GM21367 (cell line): Measurements from ENCODE around the gene CAPNS1.
"Not testable (repeated sequence)": the region's sequence is repeated elsewhere in the genome, so short reads cannot be mapped to it uniquely, and the experiment has no call there.

Source experiments
- ATAC-seq: cut with Tn5 transposase; IDR thresholded peaks from one replicate; pipeline ENCODE4 v1.9.1; 2021; ENCODE audit not compliant: unreplicated experiment

The CAPNS1 gene

DNA sequence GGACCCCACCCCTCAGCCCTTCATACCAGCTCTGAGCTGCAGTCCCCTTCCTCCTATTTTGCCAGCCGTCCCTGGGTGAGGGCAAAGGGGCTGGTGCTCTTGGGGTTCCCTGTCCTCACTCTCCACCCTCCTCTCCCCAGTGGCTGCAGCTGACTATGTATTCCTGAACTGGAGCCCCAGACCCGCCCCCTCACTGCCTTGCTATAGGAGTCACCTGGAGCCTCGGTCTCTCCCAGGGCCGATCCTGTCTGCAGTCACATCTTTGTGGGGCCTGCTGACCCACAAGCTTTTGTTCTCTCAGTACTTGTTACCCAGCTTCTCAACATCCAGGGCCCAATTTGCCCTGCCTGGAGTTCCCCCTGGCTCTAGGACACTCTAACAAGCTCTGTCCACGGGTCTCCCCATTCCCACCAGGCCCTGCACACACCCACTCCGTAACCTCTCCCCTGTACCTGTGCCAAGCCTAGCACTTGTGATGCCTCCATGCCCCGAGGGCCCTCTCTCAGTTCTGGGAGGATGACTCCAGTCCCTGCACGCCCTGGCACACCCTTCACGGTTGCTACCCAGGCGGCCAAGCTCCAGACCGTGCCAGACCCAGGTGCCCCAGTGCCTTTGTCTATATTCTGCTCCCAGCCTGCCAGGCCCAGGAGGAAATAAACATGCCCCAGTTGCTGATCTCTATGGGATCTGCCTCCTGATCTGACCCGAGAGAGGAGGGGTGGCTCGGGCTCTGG is 10.0 kb downstream of the CAPNS1 start:
- no peak for ATAC-seq

- no peak for ATAC-seq
Observed at GRCh38 chr19:36150586-36150985, 10.7 kb downstream of the CAPNS1 start.

- ATAC-seq = no peak
Observed at GRCh38 chr19:36151144-36152018, 11.5 kb downstream of the CAPNS1 start.

GRCh38 chr19:36152019-36152351 is 12.1 kb downstream of the CAPNS1 start:
- ATAC-seq = no peak

- no peak for ATAC-seq
Observed at GRCh38 chr19:36152352-36153091, 12.7 kb downstream of the CAPNS1 start, which contains the start of gene COX7A1. Gene COX7A1, minus strand, starts transcription at chr19:36152447. Its CDS starts 40 bp downstream, at chr19:36152407.

DNA sequence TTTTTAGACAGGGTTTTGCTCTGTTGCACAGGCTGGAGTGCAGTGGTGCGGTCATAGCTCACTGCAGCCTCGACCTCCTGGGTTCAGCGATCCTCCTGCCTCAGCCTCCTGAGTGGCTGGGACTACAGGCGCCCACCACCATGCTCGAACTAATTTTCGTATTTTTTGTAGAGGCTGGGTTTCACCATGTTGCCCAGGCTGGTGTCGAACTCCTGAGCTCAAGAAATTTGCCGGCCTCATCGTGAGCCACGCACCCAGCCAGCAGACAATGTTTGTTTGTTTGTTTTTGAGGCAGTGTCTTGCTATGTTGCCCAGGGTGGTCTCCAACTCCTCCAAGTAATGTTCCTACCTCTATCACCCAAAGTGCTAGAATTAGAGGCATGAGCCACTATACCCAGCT is 13.3 kb downstream of the CAPNS1 start:
- no peak for ATAC-seq

GRCh38 chr19:36160821-36161596 is 21.1 kb downstream of the CAPNS1 start:
- no peak for ATAC-seq

GRCh38 chr19:36163813-36164212 is 23.9 kb downstream of the CAPNS1 start:
- no peak for ATAC-seq

DNA sequence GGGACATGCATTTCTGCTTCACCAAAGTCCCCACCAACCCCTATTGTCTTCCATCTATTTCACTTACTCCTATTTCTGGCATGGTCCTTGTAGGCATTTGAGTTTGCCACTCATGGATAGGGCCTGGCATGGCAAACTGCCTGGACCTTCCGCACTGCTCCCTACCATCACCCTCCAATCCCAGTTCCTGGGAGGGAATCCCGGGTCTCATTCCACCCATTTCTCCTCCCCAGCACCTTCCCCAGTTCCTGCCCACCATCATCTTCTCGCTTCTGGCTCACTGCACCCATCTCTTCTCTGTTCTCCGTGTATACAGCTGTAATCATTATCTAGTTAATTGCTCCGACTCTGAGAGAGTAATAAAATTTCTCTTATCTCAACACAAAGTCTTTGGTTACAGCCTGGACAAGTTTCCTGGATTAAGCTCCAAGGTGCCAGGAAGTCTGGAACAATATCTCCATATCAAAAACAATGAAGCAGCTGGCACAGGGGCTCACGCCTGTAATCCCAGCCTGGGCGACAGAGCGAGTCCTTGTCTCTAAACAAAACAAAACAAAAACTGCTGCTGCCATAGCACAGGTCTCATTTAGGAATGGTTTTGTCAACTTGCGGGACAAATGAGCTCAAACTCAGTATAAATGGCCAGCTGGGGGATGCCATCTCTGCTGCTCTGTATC is 29.4 kb downstream of the CAPNS1 start:
- ATAC-seq = no peak

DNA sequence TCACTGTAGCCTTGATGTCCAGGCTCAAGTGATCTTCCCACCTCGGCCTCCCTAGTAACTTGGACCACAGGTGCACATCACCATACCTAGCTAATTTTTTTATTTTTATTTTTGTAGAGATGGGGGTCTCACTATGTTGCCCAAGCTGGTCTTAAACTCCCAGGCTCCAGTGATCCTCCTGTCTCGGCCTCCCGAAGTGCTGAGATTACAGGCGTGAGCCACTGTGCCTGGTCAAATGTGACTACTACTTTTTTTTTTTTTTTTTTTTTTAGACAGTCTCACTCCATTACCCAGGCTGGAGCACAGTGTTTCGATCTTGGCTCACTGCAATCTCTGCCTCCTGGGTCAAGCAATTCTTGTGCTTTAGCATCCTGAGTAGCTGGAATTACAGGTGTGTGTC is 33.0 kb downstream of the CAPNS1 start:
- no peak for ATAC-seq

DNA sequence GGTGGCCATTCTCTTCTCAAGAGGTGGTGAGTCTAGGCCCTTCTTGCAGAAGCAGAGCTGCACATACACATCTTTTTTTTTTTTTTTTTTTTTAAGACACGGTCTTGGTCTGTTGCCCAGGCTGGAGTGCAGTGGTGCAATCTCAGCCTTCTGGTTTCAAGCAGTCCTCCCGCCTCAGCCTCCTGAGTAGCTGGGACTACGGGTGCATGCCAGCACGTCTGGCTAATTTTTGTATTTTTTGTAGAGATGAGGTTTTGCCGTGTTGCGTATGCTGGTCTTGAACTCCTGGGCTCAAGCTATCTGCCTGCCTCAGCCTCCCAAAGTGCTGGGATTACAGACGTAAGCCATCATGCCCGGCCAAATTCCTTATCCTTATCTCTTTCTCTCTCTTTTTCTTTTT is 34.0 kb downstream of the CAPNS1 start:
- ATAC-seq = not testable (repeated sequence)

DNA sequence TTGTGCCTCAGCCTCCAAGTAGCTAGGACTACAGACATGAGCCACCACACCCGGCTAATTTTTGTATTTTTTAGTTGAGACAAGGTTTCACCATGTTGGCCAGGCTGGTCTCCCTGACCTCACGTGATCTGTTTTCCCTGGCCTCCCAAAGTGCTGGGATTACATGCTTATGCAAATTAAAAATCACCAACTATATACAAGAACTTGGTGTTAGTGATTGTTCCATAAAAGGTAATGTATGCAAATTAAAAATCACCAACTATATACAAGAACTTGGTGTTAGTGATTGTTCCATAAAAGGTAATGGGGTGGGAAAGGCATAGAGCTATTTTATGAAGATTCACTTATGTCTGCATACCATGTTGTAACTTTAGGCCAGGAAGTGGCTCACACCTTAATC is 39.2 kb downstream of the CAPNS1 start:
- not testable (repeated sequence) for ATAC-seq

GRCh38 chr19:36182612-36183244 is 42.9 kb downstream of the CAPNS1 start:
- no peak for ATAC-seq

DNA sequence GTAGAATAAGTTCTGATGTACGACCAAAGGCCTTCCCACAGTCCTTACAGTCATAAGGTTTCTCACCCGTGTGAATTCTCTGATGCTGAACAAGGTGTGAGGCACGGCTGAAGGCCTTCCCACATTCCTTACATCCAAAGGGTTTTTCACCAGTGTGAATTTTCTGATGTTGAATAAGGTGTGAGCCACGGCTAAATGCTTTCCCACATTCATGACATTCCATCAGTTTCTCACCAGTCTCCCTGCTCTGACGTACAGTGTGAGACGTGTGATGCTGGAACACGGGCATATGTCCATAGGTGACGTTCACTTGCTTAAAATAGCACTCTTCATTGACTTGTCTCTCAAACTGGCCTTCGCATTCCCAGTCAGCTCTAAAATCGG is 43.4 kb downstream of the CAPNS1 start:
- ATAC-seq = no peak

GRCh38 chr19:36186722-36187121 is 46.9 kb downstream of the CAPNS1 start:
- ATAC-seq = not testable (repeated sequence)

- ATAC-seq = no peak
Observed at GRCh38 chr19:36196249-36196648, 56.4 kb downstream of the CAPNS1 start.

GRCh38 chr19:36198119-36198518 is 58.3 kb downstream of the CAPNS1 start:
- ATAC-seq = no peak
